Glutamatergic neuron (in vitro differentiated cells): Measurements from ENCODE around the gene ULK4. TPM values are rescaled to one million over a fixed set of nuclear protein-coding genes. Genes with fewer than 3 reads are reported as not detected.

Experiments
- DNase-seq: peaks from one replicate; pipeline ENCODE4 v3.0.0; 2022
- H3K27ac Mint-ChIP-seq: one replicate; pipeline ENCODE4 v1.8.0; 2020; ENCODE audit warnings: mild to moderate bottlenecking, mixed read lengths, inconsistent platforms; ENCODE audit not compliant: unreplicated experiment
- H3K27me3 Mint-ChIP-seq: one replicate; pipeline ENCODE4 v1.8.0; 2020; ENCODE audit warnings: mild to moderate bottlenecking, moderate library complexity, mixed read lengths, inconsistent platforms; ENCODE audit not compliant: unreplicated experiment
- H3K36me3 Mint-ChIP-seq: one replicate; pipeline ENCODE4 v1.8.0; 2020; ENCODE audit warnings: mild to moderate bottlenecking, mixed read lengths, inconsistent platforms; ENCODE audit not compliant: unreplicated experiment
- H3K4me1 Mint-ChIP-seq: one replicate; pipeline ENCODE4 v1.8.0; 2020; ENCODE audit warnings: mild to moderate bottlenecking, low read depth, mixed read lengths, inconsistent platforms; ENCODE audit not compliant: unreplicated experiment
- H3K4me3 Mint-ChIP-seq: one replicate; pipeline ENCODE4 v1.8.0; 2020; ENCODE audit warnings: mild to moderate bottlenecking, mixed read lengths, inconsistent platforms; ENCODE audit not compliant: unreplicated experiment
- H3K9me3 Mint-ChIP-seq: one replicate; pipeline ENCODE4 v1.8.0; 2020; ENCODE audit warnings: mild to moderate bottlenecking, moderate library complexity, mixed read lengths, inconsistent platforms; ENCODE audit not compliant: unreplicated experiment
- CTCF ChIP-seq: fragments of 200-600 bp; sonication (generic); IDR thresholded peaks from one replicate; pipeline ENCODE4 v1.5.0; 2021; ENCODE audit not compliant: partially characterized antibody, unreplicated experiment
- total RNA-seq: library from RNA; stranded (reverse); fragmentation: NEBNext Ultra II Directional; extraction: Animal tissue kit (Norgen Biotek cat#: 25700); gene quantifications from one replicate; pipeline ENCODE4 v1.2.1, GENCODE V29; 2021; ENCODE audit not compliant: unreplicated experiment

The ULK4 gene
- total RNA-seq, 1 donor from 2014 or later = 9.7 TPM

GRCh38 chr3:41627477-41628087 is 334.3 kb downstream of the ULK4 start:
- Mint-ChIP-seq H3K9me3 (no peaks in the 10 kb centered on the region), H3K4me1 (no peaks in the 10 kb centered on the region), H3K36me3 (no peaks in the 10 kb centered on the region), H3K4me3 (no peak overlapping the region), H3K27me3 (no peaks in the 10 kb centered on the region), H3K27ac (no peak overlapping the region)
- TF ChIP-seq CTCF = no peak
- no peak for DNase-seq

DNA sequence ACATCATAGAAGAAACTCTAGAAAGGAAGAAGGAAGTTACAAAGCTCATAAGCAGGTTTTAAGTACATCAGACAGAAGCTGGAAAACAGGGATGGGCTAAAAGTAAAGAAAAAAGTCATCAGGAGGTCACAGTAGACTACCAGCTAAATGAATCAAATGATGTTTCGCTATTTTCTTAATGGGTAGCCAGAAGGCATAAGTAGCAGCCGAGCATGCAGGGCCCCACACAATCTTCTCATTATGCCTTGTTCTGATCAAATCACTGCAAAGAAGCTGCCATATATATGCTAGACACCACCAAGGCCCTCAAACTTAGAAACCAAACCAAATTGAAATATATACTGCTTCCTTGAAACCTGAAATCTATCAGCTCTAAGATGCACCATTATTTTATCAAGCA is 349.1 kb downstream of the ULK4 start:
- H3K27me3 Mint-ChIP-seq = peaks cover 3% of the 10 kb centered on the region
- no peaks in the 10 kb centered on the region for H3K4me1 Mint-ChIP-seq
- TF ChIP-seq CTCF = no peak
- no peak for DNase-seq
- H3K27ac Mint-ChIP-seq = no peak overlapping the region
- H3K4me3 Mint-ChIP-seq = no peak overlapping the region
- no peaks in the 10 kb centered on the region for H3K36me3 Mint-ChIP-seq
- H3K9me3 Mint-ChIP-seq = peaks cover 7% of the 10 kb centered on the region

DNA sequence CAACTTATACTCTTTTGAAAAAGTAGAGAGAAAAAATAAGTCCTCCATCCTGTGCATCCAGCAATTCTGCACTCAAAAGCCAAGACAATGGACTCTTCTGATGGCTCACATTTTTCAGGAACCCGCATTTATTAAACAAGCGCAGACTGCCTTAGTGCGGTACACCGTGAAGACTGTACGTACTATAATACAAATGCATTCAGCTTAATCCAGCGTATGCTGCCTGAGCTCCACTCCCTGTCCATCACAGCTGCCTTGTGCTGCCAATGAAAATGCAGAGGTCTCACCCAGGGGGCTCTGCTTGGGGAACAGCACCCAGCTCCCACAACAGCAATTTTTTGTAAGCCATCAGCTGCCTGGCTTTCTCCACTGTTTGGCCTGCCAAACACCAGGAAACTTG is 350.9 kb downstream of the ULK4 start:
- Mint-ChIP-seq H3K4me3 (no peak overlapping the region), H3K4me1 (no peaks in the 10 kb centered on the region), H3K27ac (no peak overlapping the region), H3K36me3 (no peaks in the 10 kb centered on the region), H3K27me3 (no peaks in the 10 kb centered on the region), H3K9me3 (peaks cover 6% of the 10 kb centered on the region)
- DNase-seq = no peak
- TF ChIP-seq CTCF = no peak

- no peak overlapping the region for H3K4me3 Mint-ChIP-seq
- no peak for DNase-seq
- TF ChIP-seq CTCF = no peak
- H3K36me3 Mint-ChIP-seq = no peaks in the 10 kb centered on the region
- H3K4me1 Mint-ChIP-seq = peaks cover 2% of the 10 kb centered on the region
- no peaks in the 10 kb centered on the region for H3K27me3 Mint-ChIP-seq
- no peak overlapping the region for H3K27ac Mint-ChIP-seq
- H3K9me3 Mint-ChIP-seq = peaks cover 3% of the 10 kb centered on the region
Observed at GRCh38 chr3:41608347-41608746, 353.6 kb downstream of the ULK4 start.

GRCh38 chr3:41603807-41604206 is 358.1 kb downstream of the ULK4 start:
- peaks cover 2% of the 10 kb centered on the region for H3K4me1 Mint-ChIP-seq
- DNase-seq = no peak
- no peaks in the 10 kb centered on the region for H3K36me3 Mint-ChIP-seq
- H3K9me3 Mint-ChIP-seq = no peaks in the 10 kb centered on the region
- TF ChIP-seq CTCF = no peak
- no peaks in the 10 kb centered on the region for H3K27me3 Mint-ChIP-seq
- no peak overlapping the region for H3K27ac Mint-ChIP-seq
- no peak overlapping the region for H3K4me3 Mint-ChIP-seq
